CD14-positive monocyte (primary cell): ENCODE data around the gene MEPCE. TPM values are rescaled to one million over a fixed set of nuclear protein-coding genes. Genes with fewer than 3 reads are reported as not detected.
A peak's percentile ranks its signal among the peaks of the same experiment; 100 is the strongest.

ENCODE experiments used
- DNase-seq, 3 donors: peaks; one replicate each; pipeline ENCODE4 v3.0.0-alpha.2; 2011 to 2022
- H2AFZ ChIP-seq: 2 replicates; pipeline ENCODE4 v1.6.0; 2012; ENCODE audit warnings: mild to moderate bottlenecking, low read depth, low read length, inconsistent platforms; ENCODE audit not compliant: insufficient read depth, poor library complexity, severe bottlenecking
- H3K27ac ChIP-seq, 2 donors: 1 replicate in 1 of 2; 2 replicates in 1 of 2; pipeline ENCODE4 v1.5.1; 2012 to 2013; ENCODE audit warnings: low read length in 2 of 2, control low read depth in 1 of 2, inconsistent platforms in 1 of 2, low read depth in 1 of 2, mild to moderate bottlenecking in 1 of 2
- H3K27me3 ChIP-seq, 2 donors: one replicate each; pipeline versions ENCODE4 v1.6.0 to v1.6.1; 2011 to 2013; ENCODE audit warnings: low read length in 2 of 2; ENCODE audit not compliant: control insufficient read depth in 2 of 2, insufficient read depth in 2 of 2
- H3K36me3 ChIP-seq, 2 donors: replicated peaks in 1 of 2; 1 replicate in 1 of 2; 2 replicates in 1 of 2; pipeline versions ENCODE4 v1.5.1 to v1.6.1; 2012 to 2013; ENCODE audit warnings: low read length in 2 of 2, control low read depth in 1 of 2, inconsistent platforms in 1 of 2, mild to moderate bottlenecking in 1 of 2; ENCODE audit not compliant: insufficient read depth in 2 of 2, control insufficient read depth in 1 of 2
- H3K4me1 ChIP-seq, 2 donors: 1 replicate in 1 of 2; 2 replicates in 1 of 2; pipeline versions ENCODE4 v1.5.1 to v1.6.1; 2012 to 2013; ENCODE audit warnings: low read length in 2 of 2, control low read depth in 1 of 2, inconsistent platforms in 1 of 2, mild to moderate bottlenecking in 1 of 2, moderate library complexity in 1 of 2; ENCODE audit not compliant: insufficient read depth in 2 of 2, control insufficient read depth in 1 of 2
- H3K4me2 ChIP-seq: replicated peaks from 2 replicates; pipeline ENCODE3; 2012; ENCODE audit warnings: low read length, moderate library complexity, mild to moderate bottlenecking; ENCODE audit not compliant: poor library complexity, severe bottlenecking; ENCODE audit errors: extremely low read depth
- H3K4me3 ChIP-seq, 3 experiments: fragments of 200-600 bp in 1 of 3; sonication (generic) in 1 of 3; replicated peaks in 1 of 3; 1 replicate in 2 of 3; 2 replicates in 1 of 3; pipeline ENCODE4 v1.5.1; 2011 to 2013; ENCODE audit warnings: low read length in 3 of 3, mild to moderate bottlenecking in 3 of 3, control low read depth in 2 of 3, low read depth in 2 of 3, inconsistent platforms in 1 of 3, moderate library complexity in 1 of 3
- H3K79me2 ChIP-seq: 2 replicates; pipeline ENCODE4 v1.6.0; 2012; ENCODE audit warnings: mild to moderate bottlenecking, control low read depth, inconsistent platforms, low read length, moderate library complexity; ENCODE audit not compliant: insufficient read depth
- H3K9ac ChIP-seq: 2 replicates; pipeline ENCODE4 v1.6.0; 2017; ENCODE audit warnings: low read length, mild to moderate bottlenecking; ENCODE audit not compliant: insufficient read depth, poor library complexity, severe bottlenecking
- H3K9me3 ChIP-seq, 2 donors: replicated peaks in 1 of 2; 1 replicate in 1 of 2; 2 replicates in 1 of 2; pipeline versions ENCODE4 v1.5.1 to v1.6.1; 2012 to 2013; ENCODE audit warnings: low read length in 2 of 2, control low read depth in 1 of 2; ENCODE audit not compliant: control insufficient read depth in 1 of 2, insufficient read depth in 1 of 2
- H4K20me1 ChIP-seq: 2 replicates; pipeline ENCODE4 v1.6.0; 2012; ENCODE audit warnings: mild to moderate bottlenecking, low read length, control low read depth, moderate library complexity; ENCODE audit not compliant: insufficient read depth
- H3K27ac Mint-ChIP-seq, 7 donors: one replicate each; pipeline ENCODE4 v1.8.0; 2020; ENCODE audit warnings: mild to moderate bottlenecking in 7 of 7, mixed read lengths in 7 of 7, moderate library complexity in 6 of 7, inconsistent platforms in 2 of 7
- H3K27me3 Mint-ChIP-seq, 3 donors: one replicate each; pipeline ENCODE4 v1.8.0; 2021 to 2022; ENCODE audit warnings: low read depth in 3 of 3, mild to moderate bottlenecking in 3 of 3, mixed read lengths in 3 of 3, moderate library complexity in 3 of 3, inconsistent platforms in 1 of 3
- H3K36me3 Mint-ChIP-seq, 2 donors: one replicate each; pipeline ENCODE4 v1.8.0; 2020; ENCODE audit warnings: mixed read lengths in 2 of 2, inconsistent platforms in 1 of 2, mild to moderate bottlenecking in 1 of 2
- H3K4me1 Mint-ChIP-seq: one replicate; pipeline ENCODE4 v1.8.0; 2020; ENCODE audit warnings: mild to moderate bottlenecking, mixed read lengths
- H3K4me3 Mint-ChIP-seq, 2 donors: one replicate each; pipeline ENCODE4 v1.8.0; 2020; ENCODE audit warnings: mild to moderate bottlenecking in 2 of 2, mixed read lengths in 2 of 2, moderate library complexity in 1 of 2
- H3K9me3 Mint-ChIP-seq, 7 donors: one replicate each; pipeline ENCODE4 v1.8.0; 2020 to 2022; ENCODE audit warnings: mixed read lengths in 7 of 7, mild to moderate bottlenecking in 6 of 7, moderate library complexity in 6 of 7, inconsistent platforms in 2 of 7
- WGBS: methylation state at CpG from one replicate; pipeline ENCODE4 v1.1.5; 2013; ENCODE audit warnings: missing lambda C conversion rate; ENCODE audit not compliant: insufficient coverage; 5-methylcytosine and 5-hydroxymethylcytosine counted together
- intact Hi-C, 2 donors: fragments of 100-400 bp; cut with micrococcal nuclease; formaldehyde crosslinking; loops; one replicate each; pipeline versions ENCODE4 v1.15.0 to v1.15.1; 2023
- polyA plus RNA-seq, 3 donors: library from polyadenylated mRNA; depleted of rRNA in 1 of 3; unstranded in 2 of 3; stranded (reverse) in 1 of 3; fragments of 300-500 nt in 2 of 3; fragments of >200 nt in 1 of 3; fragmentation: Illumina TruSeq in 2 of 3; gene quantifications; 1 replicate in 2 of 3; 2 replicates in 1 of 3; pipeline ENCODE4 v1.2.3, GENCODE V29; 2012 to 2021
- TF ChIP-seq, protein P1 (sequence below): fragments of 200-600 bp; IDR thresholded peaks from one replicate; pipeline ENCODE4 v1.8.0; 2022; ENCODE audit warnings: antibody characterized with exemption, mild to moderate bottlenecking

Gene MEPCE
- polyA plus RNA-seq, 3 donors, result 2.9 to 43.2 (median 3.3) TPM

DNA sequence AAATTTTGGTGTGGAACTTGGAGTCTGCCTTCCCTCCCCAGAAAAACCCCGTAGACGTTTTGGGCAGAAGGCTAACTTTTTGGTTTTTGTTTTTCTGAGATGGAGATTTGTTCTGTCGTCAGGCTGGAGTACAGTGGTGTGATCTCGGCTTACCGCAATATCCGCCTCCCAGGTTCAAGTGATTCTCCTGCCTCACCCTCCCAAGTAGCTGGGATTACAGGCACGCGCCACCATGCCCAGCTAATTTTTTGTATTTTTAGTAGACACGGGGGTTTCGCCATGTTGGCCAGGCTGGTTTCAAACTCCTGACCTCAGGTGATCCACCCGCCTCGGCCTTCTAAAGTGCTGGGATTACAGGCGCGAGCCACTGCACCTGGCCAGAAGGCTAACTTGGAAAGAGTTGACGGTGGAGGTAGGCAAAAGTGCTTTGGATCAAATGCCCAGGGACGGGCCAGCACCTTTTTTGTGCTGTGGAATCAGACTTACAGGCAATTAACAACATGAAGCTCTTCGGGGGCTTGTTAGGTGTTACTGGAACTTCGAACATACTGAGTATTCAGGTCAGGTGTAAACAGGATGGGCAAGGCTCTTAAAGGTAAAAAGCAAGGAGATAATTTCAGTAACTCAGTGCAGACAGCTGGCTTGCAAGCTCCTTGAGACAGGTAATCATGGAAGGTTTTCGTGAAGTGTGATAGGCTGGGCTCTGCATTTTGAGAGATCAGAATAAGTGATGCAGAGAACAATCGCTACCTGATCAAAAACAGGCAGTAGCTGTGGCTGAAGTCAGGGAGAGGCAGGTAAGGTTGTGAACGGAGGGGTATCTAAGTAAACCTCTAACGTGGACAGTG is 4.9 kb downstream of the MEPCE start:
- Mint-ChIP-seq H3K4me3 (peak overlapping the region; percentile 83 to 86), H3K27me3 (peaks cover 0 to under 1% (median under 1%) of the 10 kb centered on the region in 3 donors), H3K27ac (peak overlapping the region in 6 of 7 donors; percentile 62 to 93 (median 88)), H3K4me1 (peaks cover 37% of the 10 kb centered on the region), H3K36me3 (peaks cover 27 to 37% of the 10 kb centered on the region in 2 donors), H3K9me3 (no peaks in the 10 kb centered on the region)
- TF ChIP-seq, protein P1, sequence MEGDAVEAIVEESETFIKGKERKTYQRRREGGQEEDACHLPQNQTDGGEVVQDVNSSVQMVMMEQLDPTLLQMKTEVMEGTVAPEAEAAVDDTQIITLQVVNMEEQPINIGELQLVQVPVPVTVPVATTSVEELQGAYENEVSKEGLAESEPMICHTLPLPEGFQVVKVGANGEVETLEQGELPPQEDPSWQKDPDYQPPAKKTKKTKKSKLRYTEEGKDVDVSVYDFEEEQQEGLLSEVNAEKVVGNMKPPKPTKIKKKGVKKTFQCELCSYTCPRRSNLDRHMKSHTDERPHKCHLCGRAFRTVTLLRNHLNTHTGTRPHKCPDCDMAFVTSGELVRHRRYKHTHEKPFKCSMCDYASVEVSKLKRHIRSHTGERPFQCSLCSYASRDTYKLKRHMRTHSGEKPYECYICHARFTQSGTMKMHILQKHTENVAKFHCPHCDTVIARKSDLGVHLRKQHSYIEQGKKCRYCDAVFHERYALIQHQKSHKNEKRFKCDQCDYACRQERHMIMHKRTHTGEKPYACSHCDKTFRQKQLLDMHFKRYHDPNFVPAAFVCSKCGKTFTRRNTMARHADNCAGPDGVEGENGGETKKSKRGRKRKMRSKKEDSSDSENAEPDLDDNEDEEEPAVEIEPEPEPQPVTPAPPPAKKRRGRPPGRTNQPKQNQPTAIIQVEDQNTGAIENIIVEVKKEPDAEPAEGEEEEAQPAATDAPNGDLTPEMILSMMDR, result no peak
- Histone ChIP-seq H4K20me1 (peaks cover 12% of the 10 kb centered on the region), H3K9me3 (no peaks in the 10 kb centered on the region), H3K79me2 (peaks cover 69% of the 10 kb centered on the region), H3K4me3 (peak overlapping the region in 1 of 3 experiments; percentile 90), H3K27me3 (no peaks in the 10 kb centered on the region), H3K27ac (peak overlapping the region in 1 of 2 donors; percentile 89), H2AFZ (no peak overlapping the region), H3K36me3 (peaks cover 18 to 25% of the 10 kb centered on the region in 2 donors), H3K4me2 (peak overlapping the region; percentile 89), H3K9ac (no peak overlapping the region), H3K4me1 (peaks cover 32 to 50% of the 10 kb centered on the region in 2 donors)
- intact Hi-C loops, result loop anchor here in 1 of 2 donors (10.0 kb wide), 1 partner anchor 240 kb away; the partner anchor contains the start of gene GNB2
- 85% methylated on average over 14 of the region's 22 CpGs for WGBS
- no peak for DNase-seq

DNA sequence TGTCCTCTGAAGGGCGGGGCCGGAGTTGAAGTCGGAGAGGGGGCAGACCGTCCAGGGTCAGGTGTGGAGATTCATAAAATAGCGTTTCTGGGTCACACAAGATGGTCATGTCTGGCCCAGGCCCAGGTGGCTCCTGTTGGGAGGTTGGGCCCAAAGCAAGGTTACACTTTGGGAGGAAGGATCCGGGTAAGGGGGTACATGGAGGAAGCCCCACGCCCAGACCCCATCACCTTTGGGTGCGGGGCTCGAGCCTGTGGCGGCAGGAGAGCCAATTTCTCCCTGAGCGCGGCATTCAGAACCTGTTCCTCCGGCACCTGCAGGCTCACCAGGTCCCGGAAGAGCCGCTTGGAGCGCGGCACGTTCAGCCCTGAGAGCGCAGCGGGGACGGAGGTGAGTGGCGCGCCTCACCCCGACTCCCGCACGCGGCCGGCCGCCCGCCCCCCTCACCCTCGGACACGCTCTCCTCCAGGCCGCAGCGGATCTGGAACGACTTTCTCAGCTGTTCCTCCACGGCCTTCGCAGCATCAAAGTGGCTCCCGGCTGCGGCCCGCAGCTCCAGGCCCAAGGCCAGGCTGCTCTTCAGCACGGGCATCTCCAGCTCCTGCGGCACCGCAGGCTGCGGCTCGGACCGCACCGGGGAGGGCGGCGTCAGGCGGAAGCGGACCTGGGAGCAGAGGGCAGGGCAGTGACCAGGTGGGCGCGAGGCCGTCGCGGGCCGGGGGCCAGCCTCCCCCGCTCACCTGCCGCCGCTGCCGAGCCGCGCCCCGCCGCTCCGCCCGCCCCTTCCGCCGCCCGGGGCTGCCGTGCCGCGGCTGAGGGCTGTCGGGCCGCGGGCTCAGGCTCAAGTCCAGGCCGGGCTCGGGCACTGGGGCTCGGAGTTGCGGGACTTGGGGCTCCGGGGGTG is 6.0 kb downstream of the MEPCE start:
- H3K27ac ChIP-seq, result peak overlapping the region; percentile 62 to 89
- DNase-seq, result no peak
- WGBS, result 2% methylated on average over 72 of the region's 81 CpGs
- H3K9ac ChIP-seq, result peak overlapping the region; percentile 84
- peak overlapping the region; percentile 72 to 90 (median 81) for H3K4me3 ChIP-seq
- H4K20me1 ChIP-seq, result peaks cover 9% of the 10 kb centered on the region
- H3K4me1 ChIP-seq, result peaks cover 28 to 44% of the 10 kb centered on the region in 2 donors
- peak overlapping the region; percentile 89 to 98 (median 94) for H3K27ac Mint-ChIP-seq
- H3K36me3 ChIP-seq, result peaks cover 18 to 25% of the 10 kb centered on the region in 2 donors
- H3K9me3 Mint-ChIP-seq, result no peaks in the 10 kb centered on the region
- no peaks in the 10 kb centered on the region for H3K9me3 ChIP-seq
- H3K27me3 ChIP-seq, result no peaks in the 10 kb centered on the region
- H3K27me3 Mint-ChIP-seq, result no peaks in the 10 kb centered on the region
- H3K36me3 Mint-ChIP-seq, result peaks cover 27 to 37% of the 10 kb centered on the region in 2 donors
- peak overlapping the region; percentile 89 for H3K4me2 ChIP-seq
- H3K4me3 Mint-ChIP-seq, result peak overlapping the region; percentile 87 to 91
- H3K4me1 Mint-ChIP-seq, result peaks cover 34% of the 10 kb centered on the region
- peaks cover 57% of the 10 kb centered on the region for H3K79me2 ChIP-seq
- TF ChIP-seq, protein P1, result no peak
- intact Hi-C loops, result loop anchor here in 1 of 2 donors (10.0 kb wide), 1 partner anchor 239 kb away; the partner anchor contains the start of gene GNB2
- peak overlapping the region; percentile 88 for H2AFZ ChIP-seq
